IMR-90 (cell line): ENCODE measurements around the gene S1PR5.

Source experiments
- BHLHE40 ChIP-seq: fragments of 150-350 bp; IDR thresholded peaks from 2 replicates; pipeline ENCODE4 v1.6.1; 2016; ENCODE audit warnings: mild to moderate bottlenecking, low read depth, low read length
- CHD1 ChIP-seq: IDR thresholded peaks from 2 replicates; pipeline ENCODE4 v1.6.1; 2012; ENCODE audit warnings: low read depth, low read length, improper control_type of control experiment
- CTCF ChIP-seq: conservative IDR thresholded peaks from 2 replicates; pipeline ENCODE4 v1.5.1; 2012; ENCODE audit warnings: mild to moderate bottlenecking, low read depth, low read length, improper control_type of control experiment
- MXI1 ChIP-seq: IDR thresholded peaks from 2 replicates; pipeline ENCODE4 v1.6.1; 2012; ENCODE audit warnings: low read depth, mild to moderate bottlenecking, low read length, moderate library complexity, borderline replicate concordance
- POLR2A ChIP-seq: IDR thresholded peaks from 2 replicates; pipeline ENCODE4 v1.6.1; 2012; ENCODE audit warnings: mild to moderate bottlenecking, low read depth, low read length
- USF2 ChIP-seq: fragments of 150-350 bp; IDR thresholded peaks from 2 replicates; pipeline ENCODE4 v1.6.1; 2017; ENCODE audit warnings: mild to moderate bottlenecking, antibody characterized with exemption, low read length, low read depth

- TF ChIP-seq CTCF (no peak), MXI1 (no peak), POLR2A (no peak), BHLHE40 (no peak), CHD1 (no peak), USF2 (no peak)
Measured at GRCh38 chr19:10491472-10492047, 25.7 kb downstream of the S1PR5 start.
